Measurements from ENCODE around the gene MNT. TPM values are rescaled to one million over a fixed set of nuclear protein-coding genes. Genes with fewer than 3 reads are reported as not detected.

MNT gene
- total RNA-seq, 6 donors from 2014 or later = 14.9 to 68.1 (median 38.6) TPM

- H3K27me3 ChIP-seq = no peaks in the 10 kb centered on the region
- H3K36me3 ChIP-seq = peaks cover 0 to 40% (median 20%) of the 10 kb centered on the region in 4 donors
- peaks cover 12 to 25% (median 16%) of the 10 kb centered on the region in 4 donors for H3K4me1 ChIP-seq
- H3K4me3 ChIP-seq = peak overlapping the region; percentile 95 to 100 (median 98)
- WGBS, 2 donors = 0 to 3% methylated on average over 1 to 20 of the region's 92 CpGs
- DNase-seq = peak; percentile 78 to 94
- no peaks in the 10 kb centered on the region for H3K9me3 ChIP-seq
- peak overlapping the region; percentile 77 to 88 (median 86) for H3K27ac ChIP-seq
- TF ChIP-seq POLR2AphosphoS5 (IDR thresholded peaks at IDR 0.05) (peak in 1 of 2 donors; percentile 43), POLR2A (IDR thresholded peaks at IDR 0.05) (peak in 2 of 4 donors; percentile 46 to 58), EP300 (IDR thresholded peaks at IDR 0.05) (no peak), CTCF (IDR thresholded peaks at IDR 0.05) (peak in 1 of 6 experiments; percentile 11)
- ATAC-seq (ENCODE audit: low FRiP score in 2 of 2) = peak; percentile 41 to 73
Observed at GRCh38 chr17:2337544-2338314, 63.1 kb downstream of the MNT start.

- no peak for TF ChIP-seq CTCF (IDR thresholded peaks at IDR 0.05)
- no peak for TF ChIP-seq POLR2A (IDR thresholded peaks at IDR 0.05)
- no peak for TF ChIP-seq EP300 (IDR thresholded peaks at IDR 0.05)
- no peak for TF ChIP-seq POLR2AphosphoS5 (IDR thresholded peaks at IDR 0.05)
- no peaks in the 10 kb centered on the region for H3K9me3 ChIP-seq
- ATAC-seq (ENCODE audit: low FRiP score in 2 of 2) = peak; percentile 73 to 84
- DNase-seq = peak; percentile 65 to 94
- 1% methylated on average over 24 to 38 of the region's 77 CpGs for WGBS, 2 donors
- H3K27ac ChIP-seq = peak within 1 kb of the TSS; percentile 77 to 88 (median 86)
- peak within 1 kb of the TSS; percentile 95 to 100 (median 98) for H3K4me3 ChIP-seq
- peaks cover 0 to 42% (median 24%) of the 10 kb centered on the region in 4 donors for H3K36me3 ChIP-seq
- H3K27me3 ChIP-seq = no peaks in the 10 kb centered on the region
- H3K4me1 ChIP-seq = peaks cover 12 to 25% (median 16%) of the 10 kb centered on the region in 4 donors
Observed at GRCh38 chr17:2336852-2337543, 63.9 kb downstream of the MNT start, which contains the start of gene SGSM2. TSS of gene SGSM2 (plus strand) at chr17:2337501. CDS start at chr17:2337689, 188 bp downstream.

GRCh38 chr17:2336215-2336851 is 64.5 kb downstream of the MNT start, which contains the start of gene TSR1:
TSS of gene TSR1 (minus strand) at chr17:2336457. CDS start at chr17:2336427, 30 bp downstream.
- Histone ChIP-seq H3K27ac (peak within 1 kb of the TSS; percentile 77 to 88 (median 86)), H3K36me3 (peaks cover 6 to 42% (median 30%) of the 10 kb centered on the region in 4 donors), H3K4me1 (peaks cover 12 to 25% (median 16%) of the 10 kb centered on the region in 4 donors), H3K4me3 (peak within 1 kb of the TSS; percentile 95 to 100 (median 98)), H3K9me3 (no peaks in the 10 kb centered on the region), H3K27me3 (no peaks in the 10 kb centered on the region)
- WGBS, 2 donors = 1% methylated on average over 33 to 48 of the region's 48 CpGs
- ATAC-seq (ENCODE audit: low FRiP score in 2 of 2) (peak; percentile 96 to 97), DNase-seq (peak; percentile 93 to 96)
- TF ChIP-seq POLR2AphosphoS5 (IDR thresholded peaks at IDR 0.05) (peak; percentile 80 to 88), POLR2A (IDR thresholded peaks at IDR 0.05) (peak in 3 of 4 donors; percentile 64 to 84 (median 66)), CTCF (IDR thresholded peaks at IDR 0.05) (peak in 3 of 6 experiments; percentile 11 to 37 (median 29)), EP300 (IDR thresholded peaks at IDR 0.05) (no peak)

- peaks cover 12 to 25% (median 16%) of the 10 kb centered on the region in 4 donors for H3K4me1 ChIP-seq
- no peaks in the 10 kb centered on the region for H3K9me3 ChIP-seq
- TF ChIP-seq EP300 (IDR thresholded peaks at IDR 0.05) (no peak), POLR2A (IDR thresholded peaks at IDR 0.05) (no peak), CTCF (IDR thresholded peaks at IDR 0.05) (no peak), POLR2AphosphoS5 (IDR thresholded peaks at IDR 0.05) (no peak)
- no peaks in the 10 kb centered on the region for H3K27me3 ChIP-seq
- H3K27ac ChIP-seq = peak overlapping the region; percentile 77 to 88 (median 86)
- peak overlapping the region; percentile 95 to 100 (median 98) for H3K4me3 ChIP-seq
- DNase-seq (no peak), ATAC-seq (ENCODE audit: low FRiP score in 2 of 2) (no peak)
- H3K36me3 ChIP-seq = peaks cover 10 to 44% (median 35%) of the 10 kb centered on the region in 4 donors
- WGBS, 2 donors = 2 to 4% methylated on average over 17 of the region's 17 CpGs
Observed at GRCh38 chr17:2335726-2336214, 65.1 kb downstream of the MNT start.
